Activated T-helper 9 cell treated with anti-CD3 and anti-CD28 coated beads, Interleukin-2, amount 50 U/mL, for 16 hours (primary cell): ENCODE results near the gene PCSK6.
A peak's percentile ranks its signal among the peaks of the same experiment; 100 is the strongest.
"Not testable (repeated sequence)": the region's sequence is repeated elsewhere in the genome, so short reads cannot be mapped to it uniquely, and the experiment has no call there.

ENCODE experiments used
- DNase-seq: peaks from one replicate; pipeline ENCODE4 v3.0.0-alpha.2; 2020; ENCODE audit warnings: low read depth

Gene PCSK6

GRCh38 chr15:101307897-101308603 is 181.5 kb downstream of the PCSK6 start:
- no peak for DNase-seq

- no peak for DNase-seq
Observed at GRCh38 chr15:101307048-101307896, 182.2 kb downstream of the PCSK6 start.

- no peak for DNase-seq
Observed at GRCh38 chr15:101306341-101307047, 183.0 kb downstream of the PCSK6 start.

- no peak for DNase-seq
Observed at GRCh38 chr15:101305820-101306255, 183.7 kb downstream of the PCSK6 start.

- no peak for DNase-seq
Observed at GRCh38 chr15:101303408-101303807, 186.1 kb downstream of the PCSK6 start.

- no peak for DNase-seq
Observed at GRCh38 chr15:101296418-101297405, 192.8 kb downstream of the PCSK6 start.

GRCh38 chr15:101295607-101296161 is 193.8 kb downstream of the PCSK6 start:
- no peak for DNase-seq

- DNase-seq: peak; percentile 97
Observed at GRCh38 chr15:101294731-101295606, 194.5 kb downstream of the PCSK6 start, which contains the start of gene SNRPA1. Gene SNRPA1, minus strand, starts transcription at chr15:101295248. Its CDS starts 70 bp downstream, at chr15:101295178.

GRCh38 chr15:101293122-101293521 is 196.4 kb downstream of the PCSK6 start:
- DNase-seq: no peak

GRCh38 chr15:101288905-101289513 is 200.5 kb downstream of the PCSK6 start:
- DNase-seq: no peak

- DNase-seq: not testable (repeated sequence)
Observed at GRCh38 chr15:101287342-101287741, 202.2 kb downstream of the PCSK6 start.

- no peak for DNase-seq
Observed at GRCh38 chr15:101286471-101287114, 202.9 kb downstream of the PCSK6 start.

- DNase-seq: no peak
Observed at GRCh38 chr15:101283931-101284330, 205.6 kb downstream of the PCSK6 start.

GRCh38 chr15:101280007-101280406 is 209.5 kb downstream of the PCSK6 start:
- DNase-seq: no peak

- no peak for DNase-seq
Observed at GRCh38 chr15:101277943-101278564, 211.5 kb downstream of the PCSK6 start.

GRCh38 chr15:101277038-101277822 is 212.3 kb downstream of the PCSK6 start, which contains the start of gene SELENOS:
Gene SELENOS, minus strand, starts transcription at chr15:101277485. Its CDS starts 68 bp downstream, at chr15:101277417.
- peak; percentile 86 for DNase-seq

- no peak for DNase-seq
Observed at GRCh38 chr15:101276501-101277037, 212.9 kb downstream of the PCSK6 start.
